IMR-90 (cell line): ENCODE measurements around the gene AHCYL2. TPM values are rescaled to one million over a fixed set of nuclear protein-coding genes. Genes with fewer than 3 reads are reported as not detected.
A peak's percentile ranks its signal among the peaks of the same experiment; 100 is the strongest.

Experiments used
- ATAC-seq: fragments of 200-7000 bp; cut with Tn5 transposase; 2 replicates; pipeline ENCODE4 v1.9.1; 2020; ENCODE audit warnings: low read depth, mild to moderate bottlenecking, moderate library complexity
- BruUV-seq: library from RNA; stranded (reverse); fragments of 400-500 nt; replicated peaks from 2 replicates; lab custom pipeline; 2021; lab: Mats Ljungman, UMichigan
- CTCF ChIA-PET: fragments of 300-600 bp; formaldehyde crosslinking; extraction: SDS; loops from one replicate; lab custom pipeline; 2021; ENCODE audit warnings: antibody characterized with exemption; lab: Yijun Ruan, JAX
- POLR2A ChIA-PET: fragments of 300-600 bp; sonication (Branson Sonifier 250); formaldehyde crosslinking; loops from one replicate; lab custom pipeline; 2022; ENCODE audit warnings: antibody characterized with exemption; ENCODE audit not compliant: unreplicated experiment; lab: Charles Lee
- DNase-seq: peaks from one replicate; pipeline ENCODE4 v3.0.0; 2013
- H2AFZ ChIP-seq: replicated peaks from 2 replicates; pipeline ENCODE3; 2013; ENCODE audit warnings: low read length, mild to moderate bottlenecking; ENCODE audit not compliant: poor library complexity
- H2AK5ac ChIP-seq: 2 replicates; pipeline ENCODE4 v1.6.1; 2013; ENCODE audit warnings: low read depth, low read length, inconsistent platforms
- H2AK9ac ChIP-seq: replicated peaks from 2 replicates; pipeline ENCODE3; 2013; ENCODE audit warnings: mild to moderate bottlenecking, low read depth, low read length, moderate library complexity; ENCODE audit not compliant: poor library complexity
- H2BK120ac ChIP-seq: 2 replicates; pipeline ENCODE4 v1.6.1; 2013; ENCODE audit warnings: low read depth, low read length, inconsistent platforms
- H2BK15ac ChIP-seq: 3 replicates; pipeline ENCODE4 v1.6.1; 2013; ENCODE audit warnings: low read depth, low read length, inconsistent platforms
- H2BK20ac ChIP-seq: 2 replicates; pipeline ENCODE4 v1.6.1; 2013; ENCODE audit warnings: low read depth, mild to moderate bottlenecking, inconsistent platforms, low read length, moderate library complexity
- H2BK5ac ChIP-seq: 2 replicates; pipeline ENCODE4 v1.6.1; 2013; ENCODE audit warnings: mild to moderate bottlenecking, low read depth, low read length, inconsistent platforms; ENCODE audit not compliant: poor library complexity, severe bottlenecking
- H3K14ac ChIP-seq: replicated peaks from 2 replicates; pipeline ENCODE4 v1.6.1; 2013; ENCODE audit warnings: low read depth, low read length, inconsistent platforms
- H3K18ac ChIP-seq: 2 replicates; pipeline ENCODE4 v1.6.1; 2013; ENCODE audit warnings: low read depth, low read length, control low read depth
- H3K23ac ChIP-seq: 2 replicates; pipeline ENCODE4 v1.6.1; 2013; ENCODE audit warnings: low read depth, low read length, inconsistent platforms
- H3K27ac ChIP-seq: 2 replicates; pipeline ENCODE4 v1.5.1; 2013; ENCODE audit warnings: mild to moderate bottlenecking, control low read depth, low read length; ENCODE audit not compliant: insufficient read depth
- H3K27me3 ChIP-seq: 2 replicates; pipeline ENCODE4 v1.6.1; 2013; ENCODE audit warnings: low read length; ENCODE audit not compliant: control insufficient read depth, insufficient read depth
- H3K36me3 ChIP-seq: 2 replicates; pipeline ENCODE4 v1.6.1; 2013; ENCODE audit warnings: low read length, mixed read lengths; ENCODE audit not compliant: control insufficient read depth, insufficient read depth
- H3K4ac ChIP-seq: 2 replicates; pipeline ENCODE4 v1.6.1; 2013; ENCODE audit warnings: low read depth, low read length, inconsistent platforms
- H3K4me1 ChIP-seq: 2 replicates; pipeline ENCODE4 v1.6.1; 2013; ENCODE audit warnings: low read length, mixed read lengths; ENCODE audit not compliant: control insufficient read depth, insufficient read depth
- H3K4me2 ChIP-seq: 2 replicates; pipeline ENCODE4 v1.6.1; 2013; ENCODE audit warnings: low read depth, mild to moderate bottlenecking, control low read depth, low read length, moderate library complexity
- H3K4me3 ChIP-seq: 2 replicates; pipeline ENCODE4 v1.5.1; 2013; ENCODE audit warnings: low read depth, mild to moderate bottlenecking, control low read depth, low read length, moderate library complexity; ENCODE audit not compliant: insufficient read depth
- H3K56ac ChIP-seq: 2 replicates; pipeline ENCODE4 v1.6.1; 2013; ENCODE audit warnings: low read length, inconsistent platforms; ENCODE audit not compliant: insufficient read depth; ENCODE audit errors: extremely low read depth
- H3K79me1 ChIP-seq, 2 experiments: 2 replicates each; pipeline ENCODE4 v1.6.1; 2013; ENCODE audit warnings: low read length in 2 of 2, inconsistent platforms in 1 of 2, low read depth in 1 of 2
- H3K9ac ChIP-seq: 2 replicates; pipeline ENCODE4 v1.6.1; 2013; ENCODE audit warnings: low read depth, low read length, control low read depth
- H3K9me1 ChIP-seq: 2 replicates; pipeline ENCODE4 v1.6.1; 2013; ENCODE audit warnings: low read length, inconsistent platforms; ENCODE audit not compliant: insufficient read depth
- H3K9me3 ChIP-seq: 2 replicates; pipeline ENCODE4 v1.6.1; 2013; ENCODE audit warnings: low read length; ENCODE audit not compliant: control insufficient read depth, insufficient read depth
- H4K20me1 ChIP-seq: 2 replicates; pipeline ENCODE4 v1.6.1; 2013; ENCODE audit warnings: low read length, inconsistent platforms; ENCODE audit not compliant: insufficient read depth
- H4K5ac ChIP-seq: 2 replicates; pipeline ENCODE4 v1.6.1; 2013; ENCODE audit warnings: mild to moderate bottlenecking, low read depth, low read length, control low read depth
- H4K8ac ChIP-seq, 2 experiments: 2 replicates each; pipeline ENCODE4 v1.6.1; 2013; ENCODE audit warnings: low read depth in 2 of 2, low read length in 2 of 2, control low read depth in 1 of 2, inconsistent platforms in 1 of 2
- H4K91ac ChIP-seq: 2 replicates; pipeline ENCODE4 v1.6.1; 2013; ENCODE audit warnings: low read depth, low read length, inconsistent platforms; ENCODE audit not compliant: insufficient read depth
- BHLHE40 ChIP-seq: fragments of 150-350 bp; IDR thresholded peaks from 2 replicates; pipeline ENCODE4 v1.6.1; 2016; ENCODE audit warnings: mild to moderate bottlenecking, low read depth, low read length
- FOS ChIP-seq: fragments of 150-350 bp; IDR thresholded peaks from 2 replicates; pipeline ENCODE4 v1.6.1; 2016; ENCODE audit warnings: low read depth, low read length
- POLR2A ChIP-seq: IDR thresholded peaks from 2 replicates; pipeline ENCODE4 v1.6.1; 2012; ENCODE audit warnings: mild to moderate bottlenecking, low read depth, low read length
- SMC3 ChIP-seq: fragments of 150-350 bp; IDR thresholded peaks from 2 replicates; pipeline ENCODE4 v1.6.1; 2016; ENCODE audit warnings: low read depth, mild to moderate bottlenecking, antibody characterized with exemption, low read length, moderate library complexity
- WGBS, 2 experiments: methylation state at CpG; one replicate each; pipeline versions ENCODE4 v1.1.5 to v1.1.7; 2013; ENCODE audit warnings: missing lambda C conversion rate in 2 of 2; ENCODE audit not compliant: insufficient read length in 1 of 2; ENCODE audit errors: extremely low coverage in 2 of 2; 5-methylcytosine and 5-hydroxymethylcytosine counted together
- dilution Hi-C: fragments of 300-500 bp; cut with HindIII; formaldehyde crosslinking; loops from one replicate; pipeline ENCODE4 v1.14.3; 2018; ENCODE audit warnings: low sequenced_read_pairs; ENCODE audit not compliant: unreplicated experiment
- in situ Hi-C: fragments of 300-500 bp; cut with MboI; formaldehyde crosslinking; loops from 3 replicates; pipeline ENCODE4 v1.14.3; 2019; ENCODE audit warnings: low sequenced_read_pairs, inconsistent platforms, mixed read lengths
- intact Hi-C: fragments of 100-400 bp; cut with micrococcal nuclease; formaldehyde crosslinking; loops from 2 replicates; pipeline ENCODE4 v1.10.0; 2022
- polyA plus RNA-seq, 3 experiments: library from polyadenylated mRNA; depleted of rRNA; stranded (reverse); fragments of >200 nt; gene quantifications; 2 replicates each; pipeline ENCODE4 v1.2.3, GENCODE V29; 2012; ENCODE audit warnings: low replicate concordance in 1 of 3
- total RNA-seq: library from RNA; depleted of rRNA; stranded (reverse); fragments of >200 nt; gene quantifications from 2 replicates; pipeline ENCODE4 v1.2.3, GENCODE V29; 2012

AHCYL2 gene
- total and polyA plus RNA-seq, 2 of the 4 experiments (the other 2 are of a cell fraction): 5.7 to 7.6 TPM

DNA sequence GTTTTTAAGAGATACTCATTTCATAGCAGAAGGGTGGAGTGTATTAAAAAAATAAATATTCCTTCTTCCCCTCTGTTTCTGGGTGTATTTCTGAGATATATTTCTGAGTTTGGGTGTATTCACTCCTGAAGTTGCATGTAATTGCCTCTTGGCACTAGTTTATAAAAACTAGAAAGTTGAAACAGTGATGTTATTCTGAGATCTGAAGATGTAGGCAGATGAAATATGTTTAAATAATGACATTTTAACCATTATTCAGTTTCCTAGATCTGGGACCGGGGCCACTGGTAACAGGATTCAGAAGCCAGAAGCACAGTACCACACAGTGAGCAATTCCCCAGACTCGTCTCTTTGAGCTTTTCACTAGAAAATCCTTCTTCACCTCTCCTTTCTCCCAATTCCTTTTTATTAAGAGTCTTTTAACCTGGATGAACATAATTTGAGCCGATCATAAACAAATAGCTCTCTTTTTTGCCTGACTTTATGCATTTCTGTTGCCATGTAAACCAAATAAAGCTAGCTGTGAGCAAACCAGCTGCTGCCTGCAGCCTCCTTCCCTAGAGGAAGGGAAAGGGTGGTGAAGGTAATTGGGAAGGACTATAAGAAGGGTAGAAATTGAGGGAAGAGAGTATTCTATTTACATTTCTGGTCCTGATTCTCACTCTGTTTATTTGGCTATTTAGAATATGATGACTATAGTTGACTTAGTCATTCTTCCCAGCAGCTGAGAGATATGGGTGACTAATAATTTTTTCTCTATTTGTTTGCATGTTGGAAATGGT, 107.6 kb downstream of the AHCYL2 start:
- H4K5ac ChIP-seq: no peak overlapping the region
- no TSS peak for BruUV-seq
- H2BK15ac ChIP-seq: no peak overlapping the region
- H4K20me1 ChIP-seq: no peaks in the 10 kb centered on the region; the same call in 1 of the 2 replicates
- TF ChIP-seq POLR2A (peak; percentile 52; the same call in 1 of the 2 replicates), BHLHE40 (peak; percentile 49; the same call in 1 of the 2 replicates), SMC3 (no peak), FOS (peak; percentile 97)
- H3K18ac ChIP-seq: peak overlapping the region; percentile 1; the same call in 1 of the 2 replicates
- no peak overlapping the region for H4K91ac ChIP-seq
- H3K9me3 ChIP-seq: no peaks in the 10 kb centered on the region
- H3K9ac ChIP-seq: 0 out of 2 replicates have a peak overlapping the region, but pooled peaks have one; percentile 6
- no CpG with 5 or more reads among the region's 3 CpGs for WGBS, 2 experiments
- H3K4me1 ChIP-seq: peaks cover 3% of the 10 kb centered on the region; the same call in 1 of the 2 replicates
- H3K56ac ChIP-seq: no peak overlapping the region
- no peak overlapping the region for H2AFZ ChIP-seq
- H3K27me3 ChIP-seq: no peaks in the 10 kb centered on the region
- ChIA-PET CTCF (interaction anchor here (0.6 to 3.1 kb wide), 6 partner anchors 9 to 114 kb away, joined by 3 to 15 read pairs (median 3); no protein-coding TSS in a partner anchor), POLR2A (interaction anchor here (0.6 kb wide), 1 partner anchor 36 kb away, joined by 3 read pairs; no protein-coding TSS in a partner anchor)
- H2BK5ac ChIP-seq: peak overlapping the region; percentile 64
- in situ Hi-C loops: no loop called here
- peak; percentile 95 for ATAC-seq
- H2AK5ac ChIP-seq: no peak overlapping the region
- intact Hi-C loops: loop anchor here (2.0 kb wide), 1 partner anchor 108 kb away; the partner anchor contains the start of gene AHCYL2
- no peak overlapping the region for H2BK20ac ChIP-seq
- peak overlapping the region; percentile 7 for H2BK120ac ChIP-seq
- H3K79me1 ChIP-seq: no peaks in the 10 kb centered on the region
- no peak overlapping the region for H2AK9ac ChIP-seq
- peak overlapping the region; percentile 66; the same call in 1 of the 2 replicates for H3K27ac ChIP-seq
- peak; percentile 93 for DNase-seq
- H3K4me2 ChIP-seq: peak overlapping the region; percentile 18; the same call in 1 of the 2 replicates
- H3K36me3 ChIP-seq: no peaks in the 10 kb centered on the region
- H4K8ac ChIP-seq: peak overlapping the region in 1 of 2 experiments; percentile 10; a peak in 1 of 4 replicates
- no peaks in the 10 kb centered on the region for H3K9me1 ChIP-seq
- H3K4me3 ChIP-seq: no peak overlapping the region
- no peak overlapping the region for H3K23ac ChIP-seq
- dilution Hi-C loops: no loop called here
- no peak overlapping the region for H3K14ac ChIP-seq
- H3K4ac ChIP-seq: 0 out of 2 replicates have a peak overlapping the region, but pooled peaks have one; percentile 19
